HG03196 (cell line): ENCODE results near the gene NHLRC1.
"Not testable (repeated sequence)": the region's sequence is repeated elsewhere in the genome, so short reads cannot be mapped to it uniquely, and the experiment has no call there.

Source experiments
- ATAC-seq: cut with Tn5 transposase; IDR thresholded peaks from one replicate; pipeline ENCODE4 v1.9.1; 2021; ENCODE audit not compliant: unreplicated experiment

Gene NHLRC1

GRCh38 chr6:18122128-18123093, at the start of gene NHLRC1:
NHLRC1 (minus strand) TSS chr6:18122677; CDS start chr6:18122606, 71 bp downstream.
- ATAC-seq: peak; percentile 98

- ATAC-seq: no peak
Observed at GRCh38 chr6:18171871-18172270, 49.4 kb upstream of the NHLRC1 start.

- ATAC-seq: no peak
Observed at GRCh38 chr6:18168264-18168663, 45.8 kb upstream of the NHLRC1 start.

GRCh38 chr6:18166312-18167036, 44.0 kb upstream of the NHLRC1 start:
- no peak for ATAC-seq

GRCh38 chr6:18165751-18166150, 43.3 kb upstream of the NHLRC1 start:
- ATAC-seq: no peak

- ATAC-seq: no peak
Observed at GRCh38 chr6:18162401-18162800, 39.9 kb upstream of the NHLRC1 start.

- no peak for ATAC-seq
Observed at GRCh38 chr6:18161431-18161830, 39.0 kb upstream of the NHLRC1 start.

GRCh38 chr6:18160911-18161310, 38.4 kb upstream of the NHLRC1 start:
- ATAC-seq: no peak

GRCh38 chr6:18155864-18156421, 33.5 kb upstream of the NHLRC1 start:
- peak; percentile 43 for ATAC-seq

- ATAC-seq: peak; percentile 88
Observed at GRCh38 chr6:18155150-18155863, 32.8 kb upstream of the NHLRC1 start, which contains the start of gene KDM1B. KDM1B (plus strand) TSS chr6:18155422; CDS start chr6:18159896, 4,474 bp downstream.

GRCh38 chr6:18154507-18155149, 32.2 kb upstream of the NHLRC1 start, which contains the start of gene TPMT:
TPMT (minus strand) TSS chr6:18155077; CDS start chr6:18149127, 5,950 bp downstream.
- peak; percentile 57 for ATAC-seq

- no peak for ATAC-seq
Observed at GRCh38 chr6:18153311-18153703, 30.8 kb upstream of the NHLRC1 start.

GRCh38 chr6:18151801-18152200, 29.3 kb upstream of the NHLRC1 start:
- no peak for ATAC-seq

GRCh38 chr6:18151391-18151790, 28.9 kb upstream of the NHLRC1 start:
- ATAC-seq: not testable (repeated sequence)

- ATAC-seq: no peak
Observed at GRCh38 chr6:18148304-18149025, 26.0 kb upstream of the NHLRC1 start.

GRCh38 chr6:18147616-18148015, 25.1 kb upstream of the NHLRC1 start:
- ATAC-seq: no peak

GRCh38 chr6:18147160-18147559, 24.7 kb upstream of the NHLRC1 start:
- ATAC-seq: no peak

GRCh38 chr6:18142591-18142861, 20.0 kb upstream of the NHLRC1 start:
- ATAC-seq: no peak

- no peak for ATAC-seq
Observed at GRCh38 chr6:18141805-18142590, 19.5 kb upstream of the NHLRC1 start.
